ENCODE measurements around the gene DNAH12.

The DNAH12 gene

DNA sequence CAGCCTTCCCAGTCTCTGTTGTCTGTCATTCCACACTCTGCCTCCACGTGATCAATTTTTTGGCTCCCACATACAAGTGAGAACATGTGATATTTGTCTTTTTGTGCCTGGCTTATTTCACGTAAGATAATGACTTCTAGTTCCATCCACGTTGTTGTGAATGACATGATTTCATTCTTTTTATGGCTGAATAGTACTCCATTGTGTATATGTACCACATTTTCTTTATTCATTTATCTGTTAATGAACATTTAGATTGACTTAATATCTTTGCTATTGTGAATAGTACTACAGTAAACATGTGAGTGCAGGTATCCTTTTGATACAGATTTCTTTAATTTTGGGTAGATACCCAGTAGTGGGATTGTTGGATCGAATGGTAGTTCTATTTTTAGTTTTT is 283.0 kb downstream of the DNAH12 start:
- DNase-seq (ENCODE audit: low read depth) = no peak
- TF ChIP-seq, protein P1, sequence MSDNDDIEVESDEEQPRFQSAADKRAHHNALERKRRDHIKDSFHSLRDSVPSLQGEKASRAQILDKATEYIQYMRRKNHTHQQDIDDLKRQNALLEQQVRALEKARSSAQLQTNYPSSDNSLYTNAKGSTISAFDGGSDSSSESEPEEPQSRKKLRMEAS (IDR thresholded peaks at IDR 0.05; ENCODE audit: low read depth, low read length) = no peak
- no peak overlapping the region for H3K4me3 ChIP-seq (ENCODE audit: low read depth, low read length)

DNA sequence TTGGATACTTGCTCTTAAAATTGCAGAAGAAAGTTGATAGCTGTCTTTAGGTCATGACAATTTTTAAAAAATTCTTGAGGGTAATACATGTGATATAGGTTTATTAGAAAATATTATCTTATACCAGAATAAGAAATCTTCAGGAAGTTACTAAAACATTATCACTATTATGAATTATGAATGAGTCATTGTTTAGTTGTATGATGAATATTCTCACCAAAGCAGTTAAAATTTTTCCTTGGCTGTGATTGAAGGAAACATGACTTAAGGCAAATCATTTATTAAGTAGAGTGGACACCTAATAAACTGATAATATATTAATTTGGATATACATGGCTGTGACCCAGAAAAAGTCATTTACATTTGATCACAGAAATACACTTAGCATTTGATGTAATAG is 286.5 kb downstream of the DNAH12 start:
- DNase-seq (ENCODE audit: low read depth) = no peak
- no peak overlapping the region for H3K4me3 ChIP-seq (ENCODE audit: low read depth, low read length)
- TF ChIP-seq MYC (IDR thresholded peaks at IDR 0.05; ENCODE audit: low read depth, low read length) (no peak), POLR2A (IDR thresholded peaks at IDR 0.05; ENCODE audit: extremely low read depth, insufficient read length) (no peak)
- TF ChIP-seq, protein P1 (IDR thresholded peaks at IDR 0.05; ENCODE audit: low read depth, low read length) = no peak
- TF ChIP-seq, protein P2, sequence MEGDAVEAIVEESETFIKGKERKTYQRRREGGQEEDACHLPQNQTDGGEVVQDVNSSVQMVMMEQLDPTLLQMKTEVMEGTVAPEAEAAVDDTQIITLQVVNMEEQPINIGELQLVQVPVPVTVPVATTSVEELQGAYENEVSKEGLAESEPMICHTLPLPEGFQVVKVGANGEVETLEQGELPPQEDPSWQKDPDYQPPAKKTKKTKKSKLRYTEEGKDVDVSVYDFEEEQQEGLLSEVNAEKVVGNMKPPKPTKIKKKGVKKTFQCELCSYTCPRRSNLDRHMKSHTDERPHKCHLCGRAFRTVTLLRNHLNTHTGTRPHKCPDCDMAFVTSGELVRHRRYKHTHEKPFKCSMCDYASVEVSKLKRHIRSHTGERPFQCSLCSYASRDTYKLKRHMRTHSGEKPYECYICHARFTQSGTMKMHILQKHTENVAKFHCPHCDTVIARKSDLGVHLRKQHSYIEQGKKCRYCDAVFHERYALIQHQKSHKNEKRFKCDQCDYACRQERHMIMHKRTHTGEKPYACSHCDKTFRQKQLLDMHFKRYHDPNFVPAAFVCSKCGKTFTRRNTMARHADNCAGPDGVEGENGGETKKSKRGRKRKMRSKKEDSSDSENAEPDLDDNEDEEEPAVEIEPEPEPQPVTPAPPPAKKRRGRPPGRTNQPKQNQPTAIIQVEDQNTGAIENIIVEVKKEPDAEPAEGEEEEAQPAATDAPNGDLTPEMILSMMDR (IDR thresholded peaks at IDR 0.05; ENCODE audit: low read depth, low read length) = no peak

DNA sequence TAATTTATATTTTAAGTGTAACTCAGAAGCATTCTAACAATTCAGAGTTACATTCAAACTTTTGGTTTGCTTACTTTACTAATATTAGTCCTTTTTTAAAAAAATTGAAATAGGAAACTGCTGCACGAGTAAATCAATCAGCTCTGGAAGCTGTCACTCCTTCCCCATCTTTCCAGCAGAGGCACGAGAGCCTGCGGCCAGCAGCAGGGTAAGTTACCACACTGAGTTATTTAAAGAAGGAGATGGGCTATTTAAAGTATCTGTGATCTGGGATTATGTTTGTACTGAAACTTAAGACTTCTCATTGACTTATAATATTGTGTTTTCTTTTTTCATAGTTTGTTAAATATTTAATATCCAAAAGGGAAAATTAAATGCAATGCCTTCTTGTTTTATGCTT is 287.3 kb downstream of the DNAH12 start:
- no peak overlapping the region for H3K4me3 ChIP-seq (ENCODE audit: low read depth, low read length)
- DNase-seq (ENCODE audit: low read depth) = no peak
- no peak for TF ChIP-seq MYC (IDR thresholded peaks at IDR 0.05; ENCODE audit: low read depth, low read length)
- TF ChIP-seq, protein P1 (IDR thresholded peaks at IDR 0.05; ENCODE audit: low read depth, low read length) = no peak
- no peak for TF ChIP-seq POLR2A (IDR thresholded peaks at IDR 0.05; ENCODE audit: extremely low read depth, insufficient read length)
- TF ChIP-seq, protein P2 (IDR thresholded peaks at IDR 0.05; ENCODE audit: low read depth, low read length) = no peak

DNA sequence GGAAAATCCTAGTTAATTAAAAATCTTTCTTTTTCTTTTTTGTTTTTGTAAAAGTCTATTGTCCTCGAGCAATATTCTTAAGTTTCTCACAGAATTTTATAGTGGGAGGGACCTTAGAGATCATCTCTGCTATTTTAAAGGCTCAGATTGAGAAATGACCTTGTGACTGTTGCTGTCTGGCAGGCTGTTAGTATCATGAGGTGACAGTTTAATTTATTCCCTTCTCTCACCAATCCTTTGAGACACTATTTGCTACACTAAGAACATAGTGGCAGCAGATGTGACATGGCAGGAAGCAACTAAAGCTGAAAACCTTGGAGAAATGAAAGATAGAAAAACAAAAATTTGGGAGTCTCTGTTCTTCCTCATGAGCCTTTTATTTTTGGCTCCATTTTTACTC is 291.7 kb downstream of the DNAH12 start:
- DNase-seq (ENCODE audit: low read depth) = no peak
- no peak overlapping the region for H3K4me3 ChIP-seq (ENCODE audit: low read depth, low read length)
- TF ChIP-seq POLR2A (IDR thresholded peaks at IDR 0.05; ENCODE audit: extremely low read depth, insufficient read length) = no peak
- no peak for TF ChIP-seq MYC (IDR thresholded peaks at IDR 0.05; ENCODE audit: low read depth, low read length)
- TF ChIP-seq, protein P2 (IDR thresholded peaks at IDR 0.05; ENCODE audit: low read depth, low read length) = no peak
- TF ChIP-seq, protein P1 (IDR thresholded peaks at IDR 0.05; ENCODE audit: low read depth, low read length) = no peak

DNA sequence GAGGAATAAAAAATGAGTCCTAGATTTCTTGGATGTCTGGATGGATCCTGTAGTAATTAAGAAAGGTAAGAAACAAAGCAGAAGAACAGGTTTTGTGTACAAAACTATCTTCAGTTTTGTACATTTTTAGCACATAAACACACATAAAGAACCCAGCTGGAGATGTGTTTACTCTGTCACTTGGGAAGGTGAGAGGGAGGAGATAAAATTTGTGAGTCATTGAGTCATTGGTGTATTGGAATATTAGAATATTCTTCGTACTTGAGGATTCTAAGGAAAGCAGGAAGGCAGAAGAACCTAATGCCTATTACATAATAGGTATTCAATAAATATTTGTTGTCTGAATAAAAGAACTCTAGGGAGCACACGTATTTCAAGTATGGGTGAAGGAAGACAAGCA is 299.2 kb downstream of the DNAH12 start:
- no peak for DNase-seq (ENCODE audit: low read depth)
- no peak overlapping the region for H3K4me3 ChIP-seq (ENCODE audit: low read depth, low read length)
- TF ChIP-seq, protein P2 (IDR thresholded peaks at IDR 0.05; ENCODE audit: low read depth, low read length) = no peak
- TF ChIP-seq MYC (IDR thresholded peaks at IDR 0.05; ENCODE audit: low read depth, low read length) (no peak), POLR2A (IDR thresholded peaks at IDR 0.05; ENCODE audit: extremely low read depth, insufficient read length) (no peak)
- TF ChIP-seq, protein P1 (IDR thresholded peaks at IDR 0.05; ENCODE audit: low read depth, low read length) = no peak
